ENCODE results near the gene RAB7A.

RAB7A gene

DNA sequence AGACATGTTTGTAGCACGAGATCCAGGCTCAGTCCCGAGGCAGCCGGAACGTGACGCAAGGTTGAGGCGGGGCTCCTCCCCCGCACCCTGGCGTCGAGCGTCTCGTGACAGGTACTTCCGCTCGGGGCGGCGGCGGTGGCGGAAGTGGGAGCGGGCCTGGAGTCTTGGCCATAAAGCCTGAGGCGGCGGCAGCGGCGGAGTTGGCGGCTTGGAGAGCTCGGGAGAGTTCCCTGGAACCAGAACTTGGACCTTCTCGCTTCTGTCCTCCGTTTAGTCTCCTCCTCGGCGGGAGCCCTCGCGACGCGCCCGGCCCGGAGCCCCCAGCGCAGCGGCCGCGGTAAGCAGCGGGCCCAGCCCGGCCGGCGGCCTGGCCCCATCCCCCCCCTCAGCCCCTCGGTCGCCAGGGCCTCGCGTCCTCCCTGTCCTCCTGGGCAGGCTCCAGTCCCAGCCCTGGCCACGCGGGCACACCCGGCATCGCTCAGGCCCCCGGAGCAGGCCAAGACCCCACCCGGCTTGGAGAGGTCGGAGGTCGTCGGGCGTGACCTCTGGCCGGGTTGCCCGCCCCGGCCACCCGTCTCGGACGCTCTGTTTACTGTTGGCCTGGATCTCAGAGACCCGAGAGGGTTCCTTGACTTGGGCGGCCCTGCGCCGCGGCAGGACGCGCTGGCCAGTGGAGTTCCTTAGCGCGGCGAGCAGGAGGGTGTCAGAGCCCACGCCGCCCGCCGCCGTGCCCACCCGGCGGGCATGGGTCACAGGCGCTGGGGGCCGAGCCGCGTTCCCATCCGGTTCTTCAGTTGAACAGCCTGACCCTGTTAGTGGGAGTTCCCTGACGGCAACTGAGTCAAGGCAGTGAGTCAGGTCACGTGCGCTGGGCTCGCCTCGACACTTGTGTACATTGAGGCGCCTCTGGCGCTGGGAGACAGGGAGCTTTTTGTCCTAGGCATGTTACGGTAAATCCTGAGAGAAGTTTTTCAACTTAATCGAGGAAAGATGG lies at the start of gene RAB7A:
Gene RAB7A (plus strand): TSS at position 161 of the 994 bp plus-strand sequence. CDS start 69,185 bp downstream, outside the sequence.
- peak; percentile 99 for DNase-seq (ENCODE audit: low spot score)

DNA sequence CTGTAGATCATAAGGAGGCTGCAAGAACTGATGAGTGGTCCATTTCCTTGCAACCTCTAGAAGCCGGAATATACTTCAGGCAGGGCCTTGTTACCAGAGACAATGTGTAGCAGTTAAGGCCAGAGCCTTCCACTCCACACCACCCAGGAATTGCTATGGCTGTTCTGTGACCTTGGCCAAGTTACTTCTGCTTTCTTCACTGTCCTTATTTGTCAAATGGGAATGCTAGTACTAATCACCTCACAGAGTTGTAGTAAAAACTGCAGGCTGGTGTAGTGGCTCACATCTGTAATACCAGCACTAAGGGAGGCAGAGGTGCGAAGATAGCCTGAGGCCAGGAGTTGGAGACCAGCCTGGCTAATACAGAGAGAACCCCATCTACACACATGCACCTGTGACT lies 46.6 kb upstream of the RAB7A start:
- DNase-seq (ENCODE audit: low spot score): no peak

DNA sequence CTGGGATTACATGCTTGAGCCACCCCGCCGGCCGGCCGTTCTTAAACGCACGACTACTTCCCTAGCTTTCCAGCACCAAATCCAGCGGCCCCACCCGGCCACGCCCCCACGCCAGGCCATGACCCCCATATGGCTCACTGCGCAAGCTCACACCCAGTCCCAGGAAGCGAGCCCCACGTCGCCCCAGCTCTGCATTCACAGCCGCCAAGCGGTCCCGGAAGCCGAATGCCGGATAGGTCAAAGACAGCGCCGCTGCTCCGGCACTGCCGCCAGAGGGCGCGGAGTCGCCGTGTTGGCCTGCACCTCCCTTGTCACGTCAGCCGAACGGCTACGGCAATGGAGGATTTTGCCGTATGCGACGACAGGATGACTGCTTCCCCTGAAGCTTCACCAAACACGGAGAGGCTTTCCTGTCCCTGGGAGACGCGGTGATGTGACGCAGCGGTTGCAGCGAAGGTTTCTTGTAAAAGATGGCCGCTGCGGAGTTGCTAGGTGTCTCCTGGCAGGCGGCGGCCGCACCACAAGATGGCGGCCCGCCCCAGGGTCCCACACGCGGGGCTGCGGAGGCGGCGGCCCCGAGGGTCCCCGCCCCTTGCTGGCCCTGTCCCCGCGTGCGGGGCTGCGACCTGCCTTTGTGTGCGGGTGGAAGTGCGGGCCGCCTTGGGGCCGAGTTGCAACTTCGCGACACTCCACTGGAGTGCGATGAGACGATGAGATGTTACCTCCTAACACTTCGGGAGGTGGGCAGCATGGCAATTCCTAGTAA lies 45.2 kb upstream of the RAB7A start:
- DNase-seq (ENCODE audit: low spot score): peak; percentile 99

DNA sequence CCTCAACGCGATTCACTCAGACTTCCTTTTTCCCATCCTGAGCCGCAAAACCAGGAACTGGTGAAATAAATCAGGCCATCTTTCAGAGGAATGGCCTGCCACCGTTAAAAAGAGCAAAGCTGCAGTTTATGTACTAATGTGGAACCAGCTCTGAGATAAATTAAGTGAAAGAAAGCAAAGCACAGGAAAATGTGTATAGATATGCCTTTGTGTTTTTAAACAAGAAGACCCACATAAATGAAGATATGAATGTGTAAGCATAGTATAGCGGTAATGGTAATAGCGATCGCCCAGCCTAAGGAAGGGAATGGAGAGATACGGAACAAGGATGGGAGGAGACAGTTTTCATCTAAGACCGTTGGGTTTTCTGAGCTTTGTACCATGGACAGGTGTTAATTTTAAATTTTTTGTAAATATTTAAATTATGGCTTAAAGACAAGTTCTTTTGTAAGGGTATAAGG lies 44.6 kb upstream of the RAB7A start:
- no peak for DNase-seq (ENCODE audit: low spot score)

DNA sequence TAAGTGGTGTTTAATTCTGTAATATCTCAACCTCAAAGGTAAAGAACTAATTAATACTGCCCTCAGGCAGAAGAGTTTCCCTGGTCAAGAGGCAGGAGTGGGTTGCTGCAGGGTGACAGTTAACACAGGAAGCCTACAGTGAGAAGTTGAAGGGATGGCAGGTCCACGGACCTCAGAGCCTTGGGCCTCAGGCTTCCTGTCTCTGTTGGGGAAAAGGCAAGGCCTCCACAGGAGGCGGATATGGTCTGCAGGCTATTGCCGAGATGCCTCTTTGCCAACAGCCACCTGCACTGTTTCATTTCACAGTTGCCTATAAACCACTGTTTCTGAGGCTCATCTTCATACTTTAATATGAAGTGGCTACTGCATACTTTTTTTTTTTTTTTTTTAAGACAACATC lies 42.0 kb upstream of the RAB7A start:
- no peak for DNase-seq (ENCODE audit: low spot score)

DNA sequence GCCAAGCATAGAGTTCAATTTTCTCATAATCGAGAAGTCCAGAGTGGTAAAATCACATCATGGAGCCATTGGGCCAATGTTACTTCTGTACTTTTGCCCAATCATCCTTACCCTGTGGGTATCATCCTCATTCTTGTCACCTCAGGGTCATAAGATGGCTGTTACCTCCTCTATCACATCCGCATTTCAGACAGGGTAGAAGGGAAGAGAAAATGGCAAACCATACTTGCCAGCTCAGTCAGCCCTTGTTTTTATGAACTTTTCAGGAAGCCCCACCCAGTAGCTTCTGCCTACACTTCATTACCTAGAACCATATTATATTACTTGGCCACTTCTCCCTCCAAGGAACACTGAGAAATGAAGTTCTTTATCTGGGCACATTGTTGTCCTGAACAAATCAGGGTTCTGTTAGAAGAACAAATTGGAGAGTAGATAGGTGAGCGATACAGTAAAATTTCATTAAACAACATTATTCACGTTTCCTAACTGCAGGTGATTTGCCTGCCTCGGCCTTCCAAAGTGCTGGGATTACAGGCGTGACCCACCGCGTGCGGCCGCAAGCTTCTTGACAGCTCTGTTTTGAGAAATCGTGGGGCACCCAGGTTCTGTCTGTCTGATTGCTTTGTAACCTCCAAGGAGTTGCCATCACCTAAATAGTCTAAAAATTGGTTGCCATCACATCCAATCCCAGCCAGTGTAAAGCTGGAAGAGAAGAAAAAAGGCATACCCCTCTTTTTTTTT lies 40.8 kb upstream of the RAB7A start:
- DNase-seq (ENCODE audit: low spot score): no peak

DNA sequence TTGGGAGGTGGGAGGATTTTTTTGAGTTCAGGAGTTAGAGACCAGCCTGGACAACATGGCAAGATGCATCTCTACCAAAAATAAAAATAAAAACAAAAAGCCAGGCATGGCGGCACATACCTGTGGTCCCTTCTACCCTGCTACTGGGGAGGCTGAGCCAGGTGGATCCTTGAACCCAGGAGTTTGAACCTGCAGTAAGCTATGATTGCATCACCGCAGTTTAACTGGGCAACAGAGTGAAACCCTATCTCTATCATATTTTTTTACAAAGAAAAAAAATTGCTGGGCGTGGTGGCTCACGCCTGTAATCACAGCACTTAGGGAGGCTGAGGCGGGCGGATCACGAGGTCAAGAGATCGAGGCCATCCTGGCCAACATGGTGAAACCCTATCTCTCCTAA lies 39.5 kb upstream of the RAB7A start:
- DNase-seq (ENCODE audit: low spot score): no peak

DNA sequence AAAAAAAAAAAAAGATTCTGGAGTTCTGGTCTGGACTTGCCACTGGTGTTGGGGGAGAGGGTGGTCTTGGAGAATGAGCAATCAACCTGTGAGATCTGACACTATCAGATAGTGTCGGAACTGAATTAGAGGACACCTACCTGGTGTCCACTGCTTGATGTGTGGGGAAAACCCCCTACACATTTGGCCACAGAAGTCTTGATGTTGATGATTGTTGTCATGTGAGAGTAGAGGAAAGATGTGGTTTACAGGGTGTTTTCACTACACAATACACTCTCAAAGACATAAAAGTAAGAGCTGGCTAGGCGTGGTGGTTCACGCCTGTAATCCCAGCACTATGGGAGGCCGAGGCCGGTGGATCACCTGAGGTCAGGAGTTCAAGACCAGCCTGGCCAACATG lies 36.9 kb upstream of the RAB7A start:
- DNase-seq (ENCODE audit: low spot score): no peak

DNA sequence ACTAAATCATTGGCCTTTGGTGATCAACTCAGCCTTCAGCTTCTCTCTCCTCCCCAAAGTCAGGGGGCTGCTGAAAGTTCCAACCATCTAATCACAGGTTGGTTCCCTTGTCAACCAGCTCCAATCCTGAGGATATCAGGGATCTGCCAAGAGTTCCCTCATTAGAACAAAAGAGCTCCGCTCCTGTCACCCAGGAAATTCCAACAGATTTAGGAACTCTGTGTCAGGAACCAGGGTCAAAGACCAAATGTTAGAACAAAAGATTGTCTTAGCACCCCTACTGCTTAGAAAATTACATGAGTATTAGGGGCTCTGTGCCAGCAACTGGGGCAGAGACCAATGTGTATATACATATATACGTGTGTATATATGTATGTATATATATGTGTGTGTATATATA lies 32.3 kb upstream of the RAB7A start:
- DNase-seq (ENCODE audit: low spot score): no peak

DNA sequence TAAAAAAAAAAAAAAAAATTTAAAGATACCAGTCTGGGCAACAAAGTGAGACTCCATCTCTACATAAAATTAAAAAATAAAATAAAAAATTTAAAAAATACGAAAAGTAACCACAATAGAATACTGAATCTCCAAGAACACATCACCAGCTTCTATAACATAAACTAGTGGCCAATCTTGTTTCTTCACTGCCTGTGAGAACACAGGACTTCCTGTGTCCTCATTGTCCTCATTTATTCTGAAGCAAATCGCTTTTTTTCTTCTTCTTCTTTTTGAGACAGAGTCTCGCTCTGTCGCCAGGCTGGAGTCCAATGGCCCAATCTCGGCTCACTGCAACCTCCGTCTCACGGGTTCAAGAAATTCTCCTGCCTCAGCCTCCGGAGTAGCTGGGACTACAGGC lies 28.6 kb upstream of the RAB7A start:
- DNase-seq (ENCODE audit: low spot score): no peak

DNA sequence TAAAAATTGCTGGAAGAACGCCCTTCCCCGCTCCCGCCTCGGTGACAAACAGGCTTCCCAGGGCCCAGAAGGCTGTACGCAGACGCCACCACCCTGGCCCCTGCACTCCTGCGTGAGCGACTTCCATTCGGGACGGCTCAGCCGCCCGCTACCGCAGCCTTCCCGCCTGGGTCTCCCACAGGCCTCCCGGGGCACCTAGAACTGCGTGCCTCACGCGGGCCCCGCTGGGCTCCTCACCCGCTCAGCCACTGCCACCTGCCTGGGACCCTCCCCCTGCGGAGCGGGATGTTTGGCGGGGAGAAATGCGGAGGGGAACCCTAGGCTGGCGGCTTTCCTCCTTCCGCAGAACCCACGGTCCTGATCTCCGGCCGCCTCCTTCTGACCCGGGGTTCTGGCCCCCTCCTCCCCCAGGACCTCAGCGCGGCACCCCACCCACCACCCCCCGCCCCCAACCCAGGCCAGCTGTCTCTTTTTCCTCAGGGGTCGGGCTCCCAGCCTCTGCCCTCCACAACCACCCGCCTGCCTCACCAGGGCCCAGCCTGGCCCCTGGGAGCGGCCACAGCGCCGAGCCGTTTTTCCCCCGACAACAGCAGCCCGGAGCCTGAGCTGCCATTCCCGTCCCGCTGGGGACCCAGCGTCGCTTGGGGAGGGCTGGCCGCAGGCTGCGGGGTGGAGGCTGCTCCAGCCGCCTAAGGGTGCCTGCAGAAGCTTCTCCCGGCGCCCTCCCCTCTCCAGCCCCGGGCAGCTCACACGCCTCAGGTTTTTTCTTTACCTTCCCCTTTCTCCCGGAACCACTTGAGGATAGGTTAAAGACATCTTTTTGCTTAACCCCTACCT lies 27.6 kb upstream of the RAB7A start:
- peak; percentile 73 for DNase-seq (ENCODE audit: low spot score)

DNA sequence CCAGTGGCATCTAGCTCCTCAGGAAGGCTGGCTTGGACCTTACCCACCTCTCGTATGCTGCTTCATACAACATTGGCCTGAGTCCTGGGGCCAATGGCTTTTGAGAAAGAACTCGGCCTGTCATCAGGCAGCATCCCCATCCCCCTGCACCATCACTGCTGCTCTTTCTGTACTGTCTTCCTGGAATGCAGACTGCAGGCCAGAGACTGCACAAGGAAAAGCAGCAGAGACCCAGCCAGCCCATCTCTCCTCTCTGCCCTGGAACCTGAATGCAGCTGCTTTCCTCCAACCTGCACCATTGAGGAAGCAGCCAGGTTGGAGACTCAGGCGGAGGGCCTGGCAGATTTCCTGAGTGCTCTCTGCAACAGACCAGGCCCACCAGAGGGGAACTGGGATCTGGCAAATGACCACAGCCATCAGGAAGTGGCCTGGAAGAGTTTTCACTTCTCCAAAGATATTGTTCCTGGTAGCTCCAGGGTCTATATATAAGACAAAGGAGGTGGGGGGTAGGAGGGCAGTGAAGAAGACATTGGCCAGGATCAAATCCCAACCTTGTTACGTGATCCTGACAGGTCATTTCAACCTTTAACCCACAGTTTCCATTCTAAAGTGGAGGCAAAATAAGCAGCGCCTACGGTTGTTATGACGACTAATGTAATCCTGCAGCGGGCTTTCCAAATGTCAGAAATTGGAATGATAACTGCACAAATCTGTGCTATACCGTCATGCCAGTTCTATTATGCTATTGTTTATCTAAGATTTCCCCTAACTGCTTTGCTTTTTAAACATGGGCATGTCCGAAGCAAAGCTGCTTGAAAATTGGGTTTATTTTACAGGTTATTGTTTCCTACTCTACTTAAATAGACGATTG lies 24.4 kb upstream of the RAB7A start:
- DNase-seq (ENCODE audit: low spot score): no peak

DNA sequence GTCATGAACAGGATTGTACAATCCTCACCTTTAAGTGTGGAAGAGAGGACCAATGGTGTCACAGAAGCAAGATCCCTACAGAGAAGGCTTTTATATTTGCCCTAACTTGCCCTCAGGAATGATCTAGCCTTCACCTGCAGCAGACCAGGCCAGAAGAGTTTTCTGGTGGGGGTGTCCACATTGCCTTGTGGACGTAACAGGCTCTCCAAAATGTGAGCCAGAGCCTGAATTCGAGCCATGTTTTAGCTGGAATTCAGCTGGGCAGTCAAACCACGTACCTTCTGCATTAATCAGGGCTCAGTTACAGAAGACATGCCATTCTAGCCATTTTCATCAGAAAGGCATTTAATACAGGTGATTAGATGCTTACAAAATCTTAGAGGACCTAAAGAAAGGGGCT lies 23.6 kb upstream of the RAB7A start:
- no peak for DNase-seq (ENCODE audit: low spot score)

DNA sequence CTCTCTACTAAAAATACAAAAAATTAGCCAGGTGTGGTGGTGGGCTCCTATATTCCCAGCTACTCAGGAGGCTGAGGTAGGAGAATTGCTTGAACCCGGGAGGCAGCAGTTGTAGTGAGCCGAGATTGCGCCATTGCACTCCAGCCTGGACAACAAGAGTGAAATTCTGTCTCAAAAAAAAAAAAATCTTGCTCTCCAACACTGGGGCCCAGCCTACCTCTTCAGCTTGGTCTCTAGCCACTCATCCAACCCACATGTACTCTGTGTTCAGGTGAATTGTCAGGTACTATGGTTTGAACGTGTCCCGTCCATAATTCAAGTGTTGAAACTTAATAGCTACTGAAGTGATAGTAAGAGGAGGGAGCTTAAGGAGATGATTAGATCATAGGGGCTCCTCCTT lies 22.4 kb upstream of the RAB7A start:
- no peak for DNase-seq (ENCODE audit: low spot score)

DNA sequence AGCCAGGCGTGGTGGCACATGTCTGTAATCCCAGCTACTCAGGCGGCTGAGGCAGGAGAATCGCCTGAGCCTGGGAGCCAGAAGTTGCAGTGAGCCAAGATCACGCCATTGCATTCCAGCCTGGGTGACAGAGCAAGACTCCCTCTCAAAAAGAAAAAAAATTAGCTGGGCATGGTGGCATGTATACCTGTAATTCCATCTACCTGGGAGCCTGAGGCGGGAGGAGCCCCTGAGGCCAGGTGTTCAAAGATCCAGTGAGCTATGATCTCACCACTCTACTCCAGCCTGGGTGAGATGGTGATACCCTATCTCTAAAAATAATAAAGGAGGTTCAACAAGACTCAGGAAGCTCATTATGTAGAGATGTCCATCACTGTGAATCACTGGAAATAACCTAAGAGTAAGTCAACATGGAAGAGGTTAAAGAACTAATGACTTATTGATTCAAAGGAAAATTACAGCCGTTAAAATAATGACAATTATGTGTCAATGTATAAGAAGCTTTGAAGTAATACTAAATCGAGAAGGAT lies 19.8 kb upstream of the RAB7A start:
- DNase-seq (ENCODE audit: low spot score): no peak

DNA sequence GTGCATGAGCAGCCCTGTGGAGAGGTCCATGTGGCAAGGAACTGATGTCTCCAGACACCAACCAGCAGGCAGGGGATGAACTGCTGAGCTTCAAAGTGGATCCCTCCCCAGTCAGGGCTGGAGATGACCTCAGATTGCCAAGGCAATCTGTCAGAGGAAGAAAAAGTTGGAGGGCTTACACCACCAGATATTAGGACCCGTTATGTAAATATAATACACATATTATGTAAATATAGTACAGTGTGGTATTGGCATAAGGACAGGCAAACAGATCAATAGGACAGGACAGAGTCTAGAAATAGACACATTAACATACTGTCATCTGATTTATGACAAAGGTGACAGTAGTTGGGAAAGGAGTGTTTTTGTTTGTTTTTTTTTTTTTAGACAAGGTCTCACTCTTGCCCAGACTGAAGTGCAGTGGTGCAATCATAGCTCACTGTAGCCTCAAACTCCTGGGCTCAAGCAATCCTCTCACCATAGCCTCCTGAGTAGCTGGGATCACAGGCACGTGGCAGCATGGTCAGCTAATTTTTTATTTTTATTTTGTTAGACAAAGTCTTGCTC lies 18.0 kb upstream of the RAB7A start:
- no peak for DNase-seq (ENCODE audit: low spot score)

DNA sequence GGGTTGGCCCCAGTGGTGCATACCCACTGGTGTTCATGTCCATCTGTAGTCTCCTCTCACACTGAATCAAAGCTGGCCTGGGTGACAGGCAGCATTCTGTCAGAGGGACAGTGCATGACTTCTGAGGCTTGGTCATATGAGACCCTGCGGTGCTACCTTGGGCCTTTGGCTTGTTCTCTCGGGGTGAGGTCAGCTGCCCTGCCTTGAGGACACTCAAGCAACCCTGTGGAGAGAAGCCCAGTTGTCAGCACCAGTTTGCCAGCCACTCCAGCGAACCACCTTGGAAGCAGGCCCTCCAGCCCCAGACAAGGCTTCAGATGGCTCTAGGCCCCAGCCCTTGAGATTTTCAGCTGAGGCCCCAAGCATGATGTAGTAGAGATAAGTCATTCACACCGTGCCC lies 16.9 kb upstream of the RAB7A start:
- DNase-seq (ENCODE audit: low spot score): no peak

DNA sequence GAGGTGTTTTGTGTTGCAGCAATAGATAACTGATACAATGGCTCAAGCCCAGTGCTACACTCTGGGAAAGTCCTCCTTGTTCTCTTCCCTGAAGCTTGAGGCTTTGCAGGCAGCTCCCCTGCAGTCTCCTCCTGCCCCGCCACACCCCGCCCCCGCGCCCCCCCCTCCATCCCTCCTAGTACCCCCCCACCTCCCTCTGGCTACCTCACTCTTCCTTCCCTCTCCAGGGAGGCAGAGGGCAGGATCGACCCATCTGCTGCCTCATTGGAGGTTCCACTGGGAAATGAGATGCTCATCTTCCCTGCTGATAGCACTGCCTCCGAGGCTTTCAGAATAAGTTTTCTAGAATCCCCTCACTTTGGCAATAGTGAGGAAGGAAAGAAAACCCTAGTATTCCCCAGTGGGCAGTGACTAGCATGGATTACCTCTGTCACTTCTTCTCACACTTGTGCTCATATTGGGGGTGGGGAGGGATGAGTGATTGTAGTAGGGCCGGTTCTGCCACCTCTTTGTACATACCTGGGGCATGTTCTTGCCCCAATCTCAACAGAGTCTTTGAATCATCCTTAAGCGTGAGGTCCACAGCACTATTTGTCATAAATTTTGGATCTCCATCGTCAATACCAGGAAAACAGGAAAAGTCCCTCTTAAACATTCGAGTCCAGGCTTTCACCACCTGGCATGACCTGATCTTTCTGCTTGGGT lies 16.3 kb upstream of the RAB7A start:
- DNase-seq (ENCODE audit: low spot score): no peak

DNA sequence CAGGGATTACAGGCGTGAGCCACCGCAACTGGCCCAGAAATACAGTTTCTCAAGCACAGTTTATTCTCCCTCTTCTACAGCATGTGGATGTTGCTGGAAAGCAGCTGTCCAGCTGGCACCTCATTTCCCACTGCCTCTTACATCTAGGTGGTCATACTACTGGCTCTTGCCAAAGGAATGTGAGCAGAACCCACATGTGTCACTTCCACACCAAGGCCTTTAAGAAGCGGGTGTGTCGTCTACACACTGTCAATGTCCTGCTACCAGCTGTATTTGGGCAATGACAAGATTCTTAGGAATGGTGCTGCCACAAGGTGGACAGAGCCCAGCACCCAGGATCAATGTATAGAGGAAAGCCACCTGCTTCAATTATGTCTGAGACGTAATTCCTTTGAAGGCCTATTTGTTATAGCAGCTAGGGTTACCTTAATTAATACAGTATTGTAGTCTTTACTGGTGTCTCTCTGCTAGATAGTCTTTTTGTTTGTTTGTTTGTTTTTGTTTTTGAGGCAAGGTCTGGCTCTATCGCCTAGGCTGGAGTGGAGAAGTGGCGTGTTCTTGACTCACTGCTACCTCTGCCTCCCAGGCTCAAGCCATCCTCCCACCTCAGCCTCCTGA lies 15.1 kb upstream of the RAB7A start:
- no peak for DNase-seq (ENCODE audit: low spot score)

Data from left forelimb (tissue), 1 donor.